Measurements from ENCODE around the gene ROR1.

Gene ROR1

GRCh38 chr1:63773815-63774616 lies at the start of gene ROR1:
Gene ROR1 (plus strand): TSS chr1:63774017.
- DNase-seq: peak; percentile 91

- DNase-seq: no peak
Measured at GRCh38 chr1:63724375-63724899, 49.4 kb upstream of the ROR1 start.

DNA sequence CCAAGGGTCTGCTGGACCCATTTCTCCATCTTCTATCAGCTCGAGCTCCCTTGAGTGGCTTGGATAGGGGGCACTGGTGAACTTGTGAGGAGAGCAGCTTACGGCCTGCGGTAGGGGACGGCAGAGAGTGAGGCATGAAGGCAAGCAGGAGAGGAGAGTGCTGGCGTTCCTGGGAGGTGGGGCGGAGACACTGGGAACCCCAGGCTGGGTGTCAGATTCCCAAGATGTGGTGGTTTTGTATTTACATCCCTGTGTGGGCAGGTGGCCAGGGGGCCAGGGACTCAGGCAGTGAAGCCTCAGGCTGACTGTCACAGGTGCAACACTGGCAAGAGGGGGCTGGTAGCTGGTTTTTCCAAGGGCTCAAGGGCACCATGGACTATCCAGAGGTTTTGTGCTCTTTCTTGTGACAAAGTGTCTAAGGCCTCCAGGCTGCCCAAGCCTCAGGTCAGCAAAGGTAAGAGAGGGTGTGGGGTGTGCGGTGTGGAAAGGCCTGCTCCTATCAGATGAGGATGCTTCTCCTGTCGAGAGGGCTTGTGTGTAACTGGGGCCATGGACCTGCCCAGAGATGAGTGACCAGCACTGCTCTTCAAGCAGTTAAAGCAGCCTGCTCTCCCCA lies 45.1 kb upstream of the ROR1 start:
- no peak for DNase-seq

- no peak for DNase-seq
Measured at GRCh38 chr1:63729227-63729620, 44.6 kb upstream of the ROR1 start.

DNA sequence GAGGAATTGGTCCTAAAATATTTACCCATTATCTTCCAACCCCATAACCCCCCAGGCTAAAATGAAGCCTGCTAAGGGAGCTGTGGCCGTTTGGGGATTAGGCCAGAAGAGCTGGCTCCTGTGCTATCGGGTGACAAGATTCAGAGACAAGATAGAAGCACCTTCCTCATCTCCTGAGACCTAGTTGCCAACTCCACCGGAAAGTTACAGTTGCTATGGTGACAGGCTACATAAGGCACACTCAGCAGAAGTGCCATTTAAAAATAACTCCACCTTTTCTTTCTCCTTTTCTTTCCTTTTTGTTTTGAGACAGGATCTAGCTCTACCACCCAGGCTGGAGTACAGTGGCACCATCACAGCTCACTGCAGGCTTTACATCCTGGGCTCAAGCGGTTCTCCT lies 43.6 kb upstream of the ROR1 start:
- peak; percentile 72 for DNase-seq

GRCh38 chr1:63731117-63732043 lies 42.4 kb upstream of the ROR1 start:
- no peak for DNase-seq

DNA sequence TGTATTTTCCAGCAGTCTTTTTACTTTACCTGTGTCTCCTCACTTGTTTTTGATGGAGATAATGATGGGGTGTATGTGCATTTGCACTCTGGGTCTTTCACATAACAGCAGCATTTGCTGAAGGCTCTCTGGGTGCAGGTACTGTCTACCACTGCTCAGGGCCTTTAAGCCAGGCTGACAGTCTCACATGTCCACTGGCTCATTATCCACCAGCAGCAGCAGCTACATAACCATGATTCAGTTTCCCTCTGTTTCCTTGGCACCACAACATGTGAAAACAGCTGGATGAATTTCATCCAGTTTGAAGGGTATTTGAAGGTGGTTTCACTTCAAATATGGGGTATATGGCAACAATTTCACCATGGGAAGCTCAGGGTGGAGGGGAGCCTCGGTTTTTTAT lies 41.2 kb upstream of the ROR1 start:
- no peak for DNase-seq

DNA sequence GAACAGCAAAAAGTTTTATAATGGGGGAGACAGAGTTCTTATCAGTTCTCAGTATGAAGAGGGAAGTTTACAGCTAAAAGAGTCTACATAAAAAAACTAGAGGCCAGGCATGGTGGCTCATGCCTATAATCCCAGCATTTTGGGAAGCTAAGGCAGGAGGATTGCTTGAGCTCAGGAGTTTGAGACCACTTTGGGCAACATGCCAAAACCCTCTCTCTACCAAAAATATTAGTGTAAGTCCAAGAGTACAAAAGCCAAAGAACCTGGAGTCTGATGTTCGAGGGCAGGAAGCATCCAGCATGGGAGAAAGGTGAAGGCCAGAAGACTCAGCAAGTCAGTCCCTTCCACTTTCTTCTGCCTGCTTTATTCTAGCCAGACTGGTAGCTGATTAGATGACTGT lies 35.0 kb upstream of the ROR1 start:
- no peak for DNase-seq

DNA sequence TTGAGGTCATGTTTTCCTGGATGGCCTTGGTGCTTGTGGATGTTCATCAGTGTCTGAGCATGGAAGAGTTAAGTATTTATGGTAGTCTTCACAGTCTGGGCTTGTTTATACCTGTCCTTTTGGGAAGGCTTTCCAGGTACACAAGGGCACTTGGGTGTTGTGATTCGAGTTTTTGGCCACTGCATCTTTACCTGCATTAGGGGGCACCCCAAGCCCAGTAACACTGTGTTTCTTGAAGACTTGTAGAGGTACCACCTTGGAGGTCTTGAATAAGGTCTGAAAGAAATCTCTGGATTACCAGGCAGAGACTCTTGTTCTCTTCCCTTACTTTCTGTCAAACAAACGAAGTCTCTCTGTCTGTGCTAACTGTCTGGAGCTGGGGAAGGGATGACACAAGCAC lies 34.4 kb upstream of the ROR1 start:
- DNase-seq: no peak

DNA sequence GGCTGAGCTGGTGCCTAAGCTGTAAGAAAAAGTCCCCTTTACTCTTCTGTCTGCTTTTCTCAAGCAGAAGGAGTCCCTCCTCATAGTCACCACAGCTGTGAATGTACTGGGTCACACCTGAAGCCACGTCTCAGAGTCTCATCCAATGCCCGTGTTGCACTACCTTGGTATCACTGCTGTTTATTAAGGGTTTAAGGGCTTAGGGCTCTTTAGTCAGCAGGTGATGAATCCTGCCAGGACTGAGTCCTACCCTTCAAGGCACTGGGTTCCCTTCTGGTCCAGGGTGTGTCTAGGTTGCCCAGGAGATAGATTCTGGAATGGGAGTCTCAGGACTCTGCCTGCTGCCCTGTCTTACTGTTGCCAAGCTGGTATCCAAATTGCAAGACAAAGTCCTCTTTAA lies 33.4 kb upstream of the ROR1 start:
- DNase-seq: no peak

DNA sequence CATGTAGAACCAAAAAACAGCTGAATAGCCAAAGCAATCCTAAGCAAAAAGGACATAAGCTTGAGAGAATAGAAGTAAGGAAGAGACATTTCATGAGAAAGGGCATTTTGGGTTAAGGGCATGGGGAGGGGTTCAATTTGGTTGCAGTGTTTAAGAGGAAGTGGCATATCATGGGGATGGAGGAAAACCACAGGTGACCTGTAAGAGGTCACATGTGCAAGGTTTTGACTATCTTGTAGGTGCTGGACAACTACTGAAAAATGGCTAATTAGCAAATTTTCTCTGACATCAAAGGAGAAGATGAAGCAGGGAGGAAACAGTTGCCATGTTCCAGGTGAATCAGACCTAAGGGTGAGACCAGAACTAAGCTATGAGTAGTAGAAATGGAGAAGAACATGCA lies 31.3 kb upstream of the ROR1 start:
- DNase-seq: no peak

DNA sequence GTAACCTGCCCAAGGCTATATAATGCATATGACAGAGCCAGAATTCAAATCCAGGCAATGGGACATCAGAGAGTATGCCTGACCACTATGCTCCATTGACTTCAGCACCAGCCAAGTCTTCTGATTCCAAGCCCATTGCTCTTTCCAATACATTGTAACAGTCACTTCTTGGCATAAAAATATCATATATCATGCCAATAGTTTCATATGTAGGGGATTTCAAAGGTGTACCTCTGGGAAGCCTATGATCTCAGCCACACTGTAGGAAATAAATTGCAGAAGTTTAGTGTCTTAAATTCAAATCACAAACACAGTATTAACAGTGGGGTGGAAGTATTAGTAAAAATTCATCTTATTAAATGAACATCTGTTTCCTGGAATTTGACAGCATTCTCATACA lies 30.0 kb upstream of the ROR1 start:
- DNase-seq: no peak

- no peak for DNase-seq
Measured at GRCh38 chr1:63746129-63746864, 27.5 kb upstream of the ROR1 start.

DNA sequence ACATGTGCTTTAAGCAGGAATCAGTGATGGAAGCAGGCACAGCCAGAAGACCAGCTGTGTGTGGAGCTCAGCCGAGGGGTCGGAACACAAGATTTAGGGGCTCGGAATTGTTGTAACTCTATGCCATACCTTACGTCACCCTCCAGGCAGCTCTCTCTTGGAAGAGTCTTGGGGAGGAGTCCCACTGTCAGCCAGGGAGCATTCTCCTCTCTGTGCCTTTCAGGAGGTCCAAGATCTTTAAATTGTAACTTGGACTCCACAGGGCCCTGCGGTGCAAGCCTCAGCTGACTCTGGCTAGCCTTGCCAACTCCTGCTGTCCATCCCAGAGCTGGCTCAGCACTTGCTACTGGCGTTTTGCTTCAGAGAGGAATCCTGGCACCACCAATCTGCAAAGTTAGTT lies 26.4 kb upstream of the ROR1 start:
- no peak for DNase-seq

- no peak for DNase-seq
Measured at GRCh38 chr1:63748046-63748580, 25.7 kb upstream of the ROR1 start.

- no peak for DNase-seq
Measured at GRCh38 chr1:63748641-63749040, 25.2 kb upstream of the ROR1 start.

DNA sequence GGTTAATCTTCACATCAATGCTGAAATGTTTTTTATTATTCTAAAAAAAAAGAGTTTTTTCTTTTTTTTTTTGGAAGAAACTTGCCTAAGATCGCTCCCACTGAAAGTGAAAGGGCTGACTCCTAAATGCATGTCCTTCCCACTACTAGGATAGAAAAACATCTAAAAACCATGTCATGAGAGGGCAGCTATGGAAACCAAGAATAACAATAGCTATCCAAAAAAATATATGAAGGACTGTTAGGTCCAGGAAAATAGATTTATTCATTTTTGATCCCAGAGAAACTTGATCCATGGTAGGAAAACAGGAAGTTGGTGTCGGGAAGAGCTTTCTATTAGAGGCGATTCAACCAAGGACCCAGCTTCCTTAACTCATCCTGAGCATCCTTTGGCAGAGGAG lies 23.1 kb upstream of the ROR1 start:
- no peak for DNase-seq

DNA sequence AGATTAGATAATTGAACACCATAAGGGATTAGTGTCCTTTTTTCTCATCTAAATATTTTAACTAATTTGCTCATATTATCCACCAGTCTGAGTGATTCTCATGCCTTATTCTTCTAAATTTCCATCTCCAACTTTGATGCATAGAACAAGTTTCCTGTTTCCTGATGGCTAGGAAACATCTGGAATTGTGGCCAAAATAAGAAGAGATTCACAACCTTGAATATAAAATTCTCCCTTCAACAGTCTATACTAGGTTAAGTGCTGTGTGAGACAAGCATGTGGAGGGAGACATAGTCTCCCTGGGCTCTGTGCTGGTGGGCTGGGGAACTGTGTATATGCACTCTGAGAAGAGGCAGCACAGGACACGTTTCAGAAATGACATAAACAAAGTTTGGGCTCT lies 21.6 kb upstream of the ROR1 start:
- no peak for DNase-seq

GRCh38 chr1:63753591-63753990 lies 20.2 kb upstream of the ROR1 start:
- DNase-seq: no peak

DNA sequence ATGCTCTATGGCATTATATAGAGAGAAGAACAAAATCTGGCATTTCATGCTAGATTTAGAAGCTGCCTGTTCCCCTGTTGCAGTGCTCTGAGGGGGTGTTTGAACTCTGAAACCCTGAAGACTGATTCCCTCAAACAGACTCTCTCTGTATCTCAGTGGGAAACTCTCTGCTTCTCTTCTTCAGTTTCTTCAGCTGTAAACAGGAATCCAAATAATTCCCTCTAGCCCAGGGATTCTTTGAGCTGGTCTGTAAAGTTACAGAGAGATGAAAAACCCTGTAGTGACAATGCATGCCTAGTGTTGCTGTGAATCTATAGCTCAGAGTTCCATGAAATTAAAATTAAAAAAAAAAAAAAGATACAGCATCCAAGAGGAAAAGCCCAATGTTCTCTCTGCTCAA lies 17.0 kb upstream of the ROR1 start:
- DNase-seq: no peak

DNA sequence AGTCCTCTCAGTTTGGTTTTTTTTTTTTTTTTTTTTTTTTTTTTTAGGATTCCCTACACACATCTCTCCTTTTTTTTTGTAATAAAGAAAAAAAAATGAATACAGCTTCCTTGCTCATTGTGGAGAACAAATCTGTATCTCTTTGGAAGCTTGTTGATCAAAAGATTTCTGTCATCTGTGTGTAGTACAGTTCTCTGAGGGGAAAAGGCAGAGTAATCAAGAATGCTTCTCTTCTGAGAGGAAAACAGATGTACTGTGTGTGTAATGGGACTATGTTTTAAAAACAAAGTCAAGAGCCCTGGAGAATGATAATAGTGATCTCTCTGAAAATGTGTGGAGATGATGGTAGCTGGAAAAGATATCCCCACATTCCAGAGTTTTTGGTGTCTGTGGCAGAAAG lies 16.5 kb upstream of the ROR1 start:
- no peak for DNase-seq

DNA sequence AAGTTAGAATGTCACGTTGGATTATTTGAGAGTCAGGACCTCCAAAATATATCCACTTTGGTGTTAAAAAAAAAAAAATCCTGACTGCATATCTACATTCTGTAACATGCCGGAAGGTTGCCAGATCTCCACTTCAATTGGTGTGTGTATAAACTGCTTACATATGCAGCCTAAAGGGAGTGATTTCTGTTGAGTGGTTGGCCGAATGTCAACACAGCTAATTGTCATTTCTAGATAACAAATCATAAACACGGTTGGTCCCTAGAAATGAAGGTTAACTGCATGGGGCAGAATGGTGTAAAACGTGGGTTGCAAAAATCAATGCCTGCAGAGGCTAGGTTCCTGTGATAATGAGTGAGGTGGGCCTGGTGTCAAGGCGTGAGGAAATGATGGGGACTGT lies 15.0 kb upstream of the ROR1 start:
- DNase-seq: no peak

DNA sequence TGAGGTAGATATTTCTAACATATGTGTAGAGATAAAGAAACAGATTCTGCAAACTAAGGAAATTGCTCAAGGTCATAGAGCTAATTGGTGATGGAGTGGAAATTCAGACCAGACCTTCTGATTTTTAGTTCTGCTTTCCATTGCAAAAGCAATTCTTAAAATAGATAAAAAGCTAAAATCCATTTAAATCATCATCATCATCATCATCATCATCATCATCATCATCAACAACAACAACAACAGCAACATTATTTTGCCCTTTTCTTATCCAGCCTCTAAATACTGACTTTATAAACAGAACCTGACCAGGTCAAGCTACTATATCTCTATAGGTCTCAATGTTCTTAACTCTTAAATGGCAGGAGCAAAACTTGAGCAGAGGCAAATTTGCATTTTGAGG lies 14.0 kb upstream of the ROR1 start:
- no peak for DNase-seq
